GM23248 (cell line): Measurements from ENCODE around the gene LPP. TPM values are rescaled to one million over a fixed set of nuclear protein-coding genes. Genes with fewer than 3 reads are reported as not detected.

Experiments
- DNase-seq: peaks from one replicate; pipeline ENCODE4 v3.0.0-alpha.2; 2015
- H2AFZ ChIP-seq: fragments of 200-600 bp; sonication (generic); 2 replicates; pipeline ENCODE4 v1.6.1; 2016; ENCODE audit warnings: antibody characterized with exemption
- H3F3A ChIP-seq: fragments of 200-600 bp; sonication (generic); 2 replicates; pipeline ENCODE4 v1.6.1; 2016; ENCODE audit warnings: mild to moderate bottlenecking, antibody characterized with exemption, mixed run types; ENCODE audit not compliant: insufficient read depth
- H3K27ac ChIP-seq: fragments of 200-600 bp; sonication (generic); 2 replicates; pipeline ENCODE4 v1.5.1; 2016; ENCODE audit warnings: mild to moderate bottlenecking
- H3K27me3 ChIP-seq: fragments of 200-600 bp; sonication (generic); replicated peaks from 2 replicates; pipeline ENCODE4 v1.6.1; 2016; ENCODE audit warnings: mild to moderate bottlenecking; ENCODE audit not compliant: insufficient read depth
- H3K36me3 ChIP-seq: fragments of 200-600 bp; sonication (generic); 2 replicates; pipeline ENCODE4 v1.6.1; 2016; ENCODE audit warnings: low read depth, mild to moderate bottlenecking
- H3K4me1 ChIP-seq: fragments of 200-600 bp; sonication (generic); 2 replicates; pipeline ENCODE4 v1.6.1; 2016; ENCODE audit warnings: mild to moderate bottlenecking; ENCODE audit not compliant: insufficient read depth
- H3K4me2 ChIP-seq: fragments of 200-600 bp; sonication (generic); one replicate; pipeline ENCODE4 v1.6.1; 2016; ENCODE audit warnings: mild to moderate bottlenecking; ENCODE audit not compliant: unreplicated experiment
- H3K4me3 ChIP-seq: fragments of 200-600 bp; sonication (generic); 2 replicates; pipeline ENCODE4 v1.5.1; 2016; ENCODE audit warnings: mild to moderate bottlenecking
- H3K79me2 ChIP-seq: fragments of 200-600 bp; sonication (generic); 2 replicates; pipeline ENCODE4 v1.6.1; 2016; ENCODE audit warnings: mild to moderate bottlenecking; ENCODE audit not compliant: insufficient read depth
- H3K9ac ChIP-seq: fragments of 200-600 bp; sonication (generic); 2 replicates; pipeline ENCODE4 v1.6.1; 2016; ENCODE audit warnings: mild to moderate bottlenecking
- H3K9me2 ChIP-seq: fragments of 200-600 bp; sonication (generic); 2 replicates; pipeline ENCODE4 v1.6.1; 2016; ENCODE audit warnings: mixed run types, mild to moderate bottlenecking, moderate library complexity; ENCODE audit not compliant: insufficient read depth
- H3K9me3 ChIP-seq: fragments of 200-600 bp; sonication (generic); one replicate; pipeline ENCODE4 v1.6.1; 2017; ENCODE audit warnings: low read depth
- H4K20me1 ChIP-seq: fragments of 200-600 bp; sonication (generic); 2 replicates; pipeline ENCODE4 v1.6.0; 2016; ENCODE audit not compliant: insufficient read depth
- EZH2 ChIP-seq: fragments of 200-600 bp; sonication (generic); IDR thresholded peaks from 2 replicates; pipeline ENCODE4 v1.6.1; 2018; ENCODE audit warnings: antibody characterized with exemption, mild to moderate bottlenecking; ENCODE audit not compliant: insufficient read depth, poor library complexity, severe bottlenecking
- EZH2phosphoT487 ChIP-seq: fragments of 200-600 bp; sonication (generic); IDR thresholded peaks from 2 replicates; pipeline ENCODE4 v1.6.1; 2018; ENCODE audit warnings: antibody characterized with exemption, moderate library complexity, mild to moderate bottlenecking, low read depth; ENCODE audit not compliant: insufficient read depth
- WGBS, 2 experiments: methylation state at CpG; one replicate each; pipeline ENCODE4 v1.1.6; 2015 to 2017; ENCODE audit warnings: low lambda C conversion rate in 2 of 2, low coverage in 1 of 2; ENCODE audit errors: missing lambda C conversion rate in 2 of 2; 5-methylcytosine and 5-hydroxymethylcytosine counted together
- in situ Hi-C: fragments of 300-500 bp; cut with MboI; formaldehyde crosslinking; loops from 2 replicates; pipeline ENCODE4 v1.15.0; 2020
- polyA plus RNA-seq: library from polyadenylated mRNA; unstranded; fragments of >200 nt; fragmentation: Nextera tagmentation; extraction: Ambion mirVana; gene quantifications from 2 replicates; pipeline ENCODE4 v1.2.1, GENCODE V29; 2016
- total RNA-seq: library from RNA; depleted of rRNA; stranded (reverse); fragments of >200 nt; shearing (Covaris generic); gene quantifications from 2 replicates; pipeline ENCODE4 v1.2.3, GENCODE V29; 2014

Gene LPP
- total and polyA plus RNA-seq, 2 experiments from 2014 or later, result 42.8 to 61.7 TPM

DNA sequence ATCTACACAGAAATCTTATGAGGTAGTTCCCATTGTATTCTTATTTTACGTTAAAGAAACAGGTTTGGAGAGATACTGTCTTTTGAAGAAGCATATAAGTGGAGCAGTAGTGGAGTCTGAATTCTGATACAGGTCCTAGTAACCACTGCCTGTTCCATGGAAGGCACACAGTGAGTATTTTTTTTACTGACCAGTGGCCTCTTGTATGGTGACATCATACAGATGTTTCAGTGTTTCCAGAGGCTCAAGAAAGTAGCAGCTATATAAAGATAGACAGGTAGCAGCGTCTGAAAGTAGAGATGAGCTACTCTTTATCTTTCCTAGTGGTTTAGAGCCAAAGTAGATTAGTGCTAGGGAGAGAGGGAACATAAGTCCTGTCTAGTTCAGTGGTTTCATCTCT lies 173.5 kb downstream of the LPP start:
- Histone ChIP-seq H3K9me2 (no peaks in the 10 kb centered on the region), H4K20me1 (no peaks in the 10 kb centered on the region), H3K27ac (no peak overlapping the region), H3K79me2 (peaks cover 90% of the 10 kb centered on the region), H3K9ac (no peak overlapping the region), H3K4me1 (no peaks in the 10 kb centered on the region), H3K27me3 (no peaks in the 10 kb centered on the region), H3K36me3 (no peaks in the 10 kb centered on the region), H3K4me2 (no peak overlapping the region), H3K9me3 (no peaks in the 10 kb centered on the region), H3K4me3 (no peak overlapping the region), H3F3A (no peaks in the 10 kb centered on the region; the same call in 1 of the 2 replicates), H2AFZ (no peak overlapping the region)
- no peak for DNase-seq
- in situ Hi-C loops, result no loop called here
- TF ChIP-seq EZH2 (no peak), EZH2phosphoT487 (no peak)
- WGBS, 2 experiments, result 96 to 97% methylated on average over 2 of the region's 2 CpGs

DNA sequence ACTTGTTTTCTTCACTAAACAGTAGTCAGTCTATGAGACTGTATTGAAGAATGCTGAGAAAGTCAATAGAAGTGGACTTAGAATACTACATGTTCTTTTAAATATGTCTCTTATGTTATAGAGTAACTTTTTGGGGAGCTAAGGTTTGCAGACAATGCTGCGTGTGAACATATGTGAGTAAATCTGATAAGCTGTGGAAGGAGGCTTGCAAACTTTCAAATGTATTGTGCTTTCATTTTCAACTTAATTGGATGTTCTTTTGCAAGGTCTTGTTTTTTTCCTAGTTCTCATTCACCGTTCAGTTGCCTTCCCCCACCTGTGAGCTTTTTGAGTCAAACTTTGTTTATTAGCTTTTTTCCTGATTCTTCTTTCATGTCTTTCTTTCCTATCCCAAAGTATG lies 176.2 kb downstream of the LPP start:
- no peaks in the 10 kb centered on the region for H3K36me3 ChIP-seq
- no peak overlapping the region for H3K9ac ChIP-seq
- H3K4me1 ChIP-seq, result no peaks in the 10 kb centered on the region
- H4K20me1 ChIP-seq, result no peaks in the 10 kb centered on the region
- peaks cover 82% of the 10 kb centered on the region for H3K79me2 ChIP-seq
- H3F3A ChIP-seq, result no peaks in the 10 kb centered on the region; the same call in 1 of the 2 replicates
- no peak overlapping the region for H3K27ac ChIP-seq
- H3K27me3 ChIP-seq, result no peaks in the 10 kb centered on the region
- no peak for DNase-seq
- no peaks in the 10 kb centered on the region for H3K9me2 ChIP-seq
- no peaks in the 10 kb centered on the region for H3K9me3 ChIP-seq
- WGBS, 2 experiments, result 96 to 100% methylated on average over 2 of the region's 2 CpGs
- in situ Hi-C loops, result no loop called here
- TF ChIP-seq EZH2phosphoT487 (no peak), EZH2 (no peak)
- H3K4me2 ChIP-seq, result no peak overlapping the region
- H2AFZ ChIP-seq, result no peak overlapping the region
- no peak overlapping the region for H3K4me3 ChIP-seq

DNA sequence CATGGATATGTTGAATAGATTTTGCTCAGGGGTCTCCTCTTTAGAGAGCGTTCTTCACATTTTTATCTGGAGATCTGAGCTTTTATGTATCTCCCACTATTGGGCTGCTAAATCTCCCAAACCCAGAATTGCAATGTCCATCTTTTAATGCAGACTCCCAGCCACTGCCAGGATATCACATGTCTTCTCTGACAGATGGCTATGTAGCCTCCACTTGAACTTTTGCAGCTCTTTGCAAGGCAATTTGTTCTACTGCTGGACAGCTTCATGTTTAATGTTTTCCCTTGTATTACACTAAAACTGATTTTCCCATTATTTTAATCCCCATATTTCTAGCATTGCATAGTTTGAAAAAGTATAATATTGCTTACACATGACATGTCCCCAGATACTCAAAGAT lies 177.2 kb downstream of the LPP start:
- Histone ChIP-seq H3K36me3 (no peaks in the 10 kb centered on the region), H3K27ac (no peak overlapping the region), H3K4me2 (no peak overlapping the region), H2AFZ (no peak overlapping the region), H3K4me3 (no peak overlapping the region), H3K27me3 (no peaks in the 10 kb centered on the region), H3K9me3 (no peaks in the 10 kb centered on the region), H3K4me1 (no peaks in the 10 kb centered on the region), H3K9ac (no peak overlapping the region), H4K20me1 (no peaks in the 10 kb centered on the region), H3K79me2 (peaks cover 82% of the 10 kb centered on the region), H3F3A (no peaks in the 10 kb centered on the region; the same call in 1 of the 2 replicates), H3K9me2 (no peaks in the 10 kb centered on the region)
- in situ Hi-C loops, result no loop called here
- WGBS, 2 experiments, result 86 to 100% methylated on average over 1 of the region's 1 CpG
- DNase-seq, result no peak
- TF ChIP-seq EZH2, result no peak
- TF ChIP-seq EZH2phosphoT487, result no peak

GRCh38 chr3:188332085-188332484 lies 178.1 kb downstream of the LPP start:
- no peak overlapping the region for H3K4me3 ChIP-seq
- in situ Hi-C loops, result no loop called here
- no peaks in the 10 kb centered on the region for H3K36me3 ChIP-seq
- no peaks in the 10 kb centered on the region for H4K20me1 ChIP-seq
- H2AFZ ChIP-seq, result no peak overlapping the region
- H3K79me2 ChIP-seq, result peaks cover 82% of the 10 kb centered on the region
- no peaks in the 10 kb centered on the region; the same call in 1 of the 2 replicates for H3F3A ChIP-seq
- no peaks in the 10 kb centered on the region for H3K9me3 ChIP-seq
- no peak overlapping the region for H3K27ac ChIP-seq
- no peak for DNase-seq
- TF ChIP-seq EZH2, result no peak
- TF ChIP-seq EZH2phosphoT487, result no peak
- no peak overlapping the region for H3K4me2 ChIP-seq
- H3K9ac ChIP-seq, result no peak overlapping the region
- 97 to 99% methylated on average over 3 of the region's 3 CpGs for WGBS, 2 experiments
- no peaks in the 10 kb centered on the region for H3K27me3 ChIP-seq
- H3K4me1 ChIP-seq, result no peaks in the 10 kb centered on the region
- H3K9me2 ChIP-seq, result no peaks in the 10 kb centered on the region

DNA sequence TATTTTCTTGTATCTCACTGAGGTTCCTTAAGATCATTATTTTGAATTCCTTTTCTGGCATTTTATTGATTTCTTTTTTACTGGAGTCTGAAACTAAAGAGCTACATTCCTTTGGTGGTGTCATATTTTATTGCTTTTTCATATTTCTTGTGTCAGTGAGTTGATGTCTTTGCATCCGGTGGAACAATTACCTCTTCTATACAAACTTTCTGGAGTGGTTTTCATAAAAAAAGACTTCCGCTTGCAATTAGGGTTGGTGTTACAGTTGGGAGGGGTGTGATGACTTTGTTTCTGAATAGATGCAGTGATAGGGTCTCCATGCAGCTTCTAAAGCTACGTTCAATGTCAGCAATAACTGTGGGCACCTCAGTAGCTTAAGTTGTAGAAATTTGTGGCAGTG lies 181.7 kb downstream of the LPP start:
- H3F3A ChIP-seq, result peaks cover 13% of the 10 kb centered on the region; the same call in 1 of the 2 replicates
- no peak for DNase-seq
- no peaks in the 10 kb centered on the region for H3K27me3 ChIP-seq
- H3K27ac ChIP-seq, result no peak overlapping the region
- peaks cover 86% of the 10 kb centered on the region for H3K79me2 ChIP-seq
- peaks cover 14% of the 10 kb centered on the region for H3K4me1 ChIP-seq
- no peaks in the 10 kb centered on the region for H3K9me2 ChIP-seq
- no peak overlapping the region for H3K9ac ChIP-seq
- no peaks in the 10 kb centered on the region for H3K9me3 ChIP-seq
- no peak overlapping the region for H3K4me3 ChIP-seq
- H3K36me3 ChIP-seq, result no peaks in the 10 kb centered on the region
- no peak overlapping the region for H3K4me2 ChIP-seq
- TF ChIP-seq EZH2 (no peak), EZH2phosphoT487 (no peak)
- H2AFZ ChIP-seq, result no peak overlapping the region
- in situ Hi-C loops, result no loop called here
- 97 to 100% methylated on average over 3 of the region's 3 CpGs for WGBS, 2 experiments
- H4K20me1 ChIP-seq, result no peaks in the 10 kb centered on the region; the same call in 1 of the 2 replicates
